MM.1S (cell line): ENCODE data around the gene CALU.

Experiments used
- DNase-seq: peaks from one replicate; pipeline ENCODE4 v3.0.0-alpha.2; 2015
- H2AFZ ChIP-seq: fragments of 300-600 bp; sonication (generic); 2 replicates; pipeline ENCODE4 v1.6.0; 2016; ENCODE audit warnings: antibody characterized with exemption, low read length
- H3F3A ChIP-seq: fragments of 300-600 bp; sonication (generic); 2 replicates; pipeline ENCODE4 v1.6.1; 2016; ENCODE audit warnings: mild to moderate bottlenecking, antibody characterized with exemption, low read length, moderate library complexity, mixed read lengths; ENCODE audit not compliant: insufficient read depth
- H3K27ac ChIP-seq: fragments of 300-600 bp; sonication (generic); 2 replicates; pipeline ENCODE4 v1.5.1; 2016; ENCODE audit warnings: mild to moderate bottlenecking, low read length
- H3K27me3 ChIP-seq: fragments of 300-600 bp; sonication (generic); replicated peaks from 2 replicates; pipeline ENCODE4 v1.6.0; 2016; ENCODE audit warnings: low read length; ENCODE audit not compliant: insufficient read depth
- H3K36me3 ChIP-seq: fragments of 300-600 bp; sonication (generic); replicated peaks from 2 replicates; pipeline ENCODE4 v1.6.1; 2016; ENCODE audit warnings: mild to moderate bottlenecking, low read length, mixed read lengths; ENCODE audit not compliant: insufficient read depth
- H3K4me1 ChIP-seq: fragments of 300-600 bp; sonication (generic); 2 replicates; pipeline ENCODE4 v1.6.1; 2016; ENCODE audit warnings: low read length, mixed read lengths
- H3K4me2 ChIP-seq: fragments of 300-600 bp; sonication (generic); 2 replicates; pipeline ENCODE4 v1.6.0; 2016; ENCODE audit warnings: low read depth, low read length
- H3K4me3 ChIP-seq: fragments of 300-600 bp; sonication (generic); 2 replicates; pipeline ENCODE4 v1.5.1; 2016; ENCODE audit warnings: low read length, mixed read lengths
- H3K79me2 ChIP-seq: fragments of 300-600 bp; sonication (generic); 2 replicates; pipeline ENCODE4 v1.6.1; 2016; ENCODE audit warnings: mixed run types, low read length, mixed read lengths
- H3K9ac ChIP-seq: fragments of 300-600 bp; sonication (generic); 2 replicates; pipeline ENCODE4 v1.6.1; 2016; ENCODE audit warnings: low read length, mixed read lengths
- H3K9me2 ChIP-seq: fragments of 300-600 bp; sonication (generic); replicated peaks from 2 replicates; pipeline ENCODE4 v1.6.1; 2016; ENCODE audit warnings: mild to moderate bottlenecking, low read length, mixed read lengths; ENCODE audit not compliant: insufficient read depth
- H3K9me3 ChIP-seq: fragments of 300-600 bp; sonication (generic); replicated peaks from 2 replicates; pipeline ENCODE4 v1.6.1; 2016; ENCODE audit warnings: mild to moderate bottlenecking, low read length, mixed read lengths; ENCODE audit not compliant: insufficient read depth
- H4K20me1 ChIP-seq: fragments of 300-600 bp; sonication (generic); 2 replicates; pipeline ENCODE4 v1.6.1; 2016; ENCODE audit warnings: mild to moderate bottlenecking, low read length, moderate library complexity, mixed read lengths; ENCODE audit not compliant: insufficient read depth
- CTCF ChIP-seq: fragments of 300-600 bp; sonication (generic); IDR thresholded peaks from 2 replicates; pipeline ENCODE4 v1.5.1; 2016; ENCODE audit warnings: antibody characterized with exemption, low read length, mixed read lengths
- EZH2 ChIP-seq: fragments of 300-600 bp; sonication (generic); optimal IDR thresholded peaks from 2 replicates; pipeline ENCODE3; 2017; ENCODE audit warnings: low read depth, mild to moderate bottlenecking, antibody characterized with exemption, low read length, mixed read lengths
- EZH2phosphoT487 ChIP-seq: fragments of 300-600 bp; sonication (generic); IDR thresholded peaks from 2 replicates; pipeline ENCODE4 v1.6.1; 2018; ENCODE audit warnings: antibody characterized with exemption, low read length

Gene CALU

GRCh38 chr7:128794436-128794835 is 55.3 kb downstream of the CALU start:
- H3K9ac ChIP-seq: no peak overlapping the region
- peaks cover 13% of the 10 kb centered on the region for H3K27me3 ChIP-seq
- H3K36me3 ChIP-seq: no peaks in the 10 kb centered on the region
- no peak for DNase-seq
- no peak overlapping the region for H3K27ac ChIP-seq
- TF ChIP-seq EZH2: no peak
- no peak for TF ChIP-seq CTCF
- TF ChIP-seq EZH2phosphoT487: no peak
- no peaks in the 10 kb centered on the region for H3K4me1 ChIP-seq
- no peaks in the 10 kb centered on the region for H4K20me1 ChIP-seq
- no peaks in the 10 kb centered on the region for H3K9me3 ChIP-seq
- no peak overlapping the region for H3K4me2 ChIP-seq
- no peak overlapping the region for H2AFZ ChIP-seq
- no peak overlapping the region for H3K4me3 ChIP-seq
- H3K79me2 ChIP-seq: no peaks in the 10 kb centered on the region
- H3K9me2 ChIP-seq: no peaks in the 10 kb centered on the region
- H3F3A ChIP-seq: no peaks in the 10 kb centered on the region

DNA sequence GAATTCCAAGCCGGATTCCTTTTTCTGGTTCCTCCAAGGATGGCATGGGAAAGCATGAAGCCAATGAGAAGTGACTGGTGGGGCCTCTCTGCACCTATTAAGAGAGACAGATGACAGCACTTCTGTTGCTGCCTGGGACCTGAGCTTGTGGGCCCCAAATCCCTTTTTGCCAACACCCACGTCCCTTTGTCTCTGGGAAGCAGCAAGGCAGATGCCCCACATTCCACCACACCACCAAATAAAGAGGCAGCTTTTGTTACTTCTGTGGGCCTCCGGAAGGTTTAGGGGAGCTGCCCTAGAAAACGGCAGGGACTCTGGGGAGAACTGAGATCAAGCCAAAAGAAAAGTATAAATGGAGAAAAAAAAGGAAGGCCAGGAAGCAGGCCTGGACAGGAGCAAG is 56.0 kb downstream of the CALU start:
- no peaks in the 10 kb centered on the region for H4K20me1 ChIP-seq
- no peaks in the 10 kb centered on the region for H3K36me3 ChIP-seq
- TF ChIP-seq CTCF (no peak), EZH2phosphoT487 (no peak), EZH2 (no peak)
- no peak overlapping the region for H3K27ac ChIP-seq
- no peak overlapping the region for H3K4me3 ChIP-seq
- H3K9ac ChIP-seq: no peak overlapping the region
- H3K79me2 ChIP-seq: no peaks in the 10 kb centered on the region
- no peak overlapping the region for H3K4me2 ChIP-seq
- H3K27me3 ChIP-seq: peaks cover 6% of the 10 kb centered on the region
- no peak overlapping the region for H2AFZ ChIP-seq
- no peaks in the 10 kb centered on the region for H3K9me2 ChIP-seq
- H3F3A ChIP-seq: no peaks in the 10 kb centered on the region
- DNase-seq: no peak
- no peaks in the 10 kb centered on the region for H3K4me1 ChIP-seq
- no peaks in the 10 kb centered on the region for H3K9me3 ChIP-seq

DNA sequence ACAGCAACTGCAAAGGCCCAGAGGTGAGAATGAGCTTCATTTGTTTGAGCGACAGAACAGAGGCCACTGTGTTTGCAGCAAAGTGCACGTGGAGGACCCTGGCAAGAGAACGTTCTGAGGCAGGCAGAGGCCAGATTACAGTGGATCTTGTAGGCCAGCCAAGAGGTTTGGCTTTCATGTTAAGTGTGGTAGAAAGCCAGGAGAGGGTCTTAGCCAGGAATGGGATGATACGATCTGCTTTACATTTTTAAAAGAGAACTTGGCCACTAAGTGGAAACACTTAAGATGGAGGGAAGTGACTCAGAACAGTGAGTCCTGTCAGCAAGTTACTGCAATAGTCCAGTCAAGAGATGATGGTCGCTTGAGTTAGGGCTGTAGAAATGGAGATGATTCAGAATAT is 57.2 kb downstream of the CALU start:
- no peaks in the 10 kb centered on the region for H3F3A ChIP-seq
- no peak overlapping the region for H3K4me3 ChIP-seq
- no peak for DNase-seq
- no peaks in the 10 kb centered on the region for H4K20me1 ChIP-seq
- H3K79me2 ChIP-seq: no peaks in the 10 kb centered on the region
- no peaks in the 10 kb centered on the region for H3K4me1 ChIP-seq
- no peaks in the 10 kb centered on the region for H3K9me2 ChIP-seq
- H3K36me3 ChIP-seq: no peaks in the 10 kb centered on the region
- no peaks in the 10 kb centered on the region for H3K27me3 ChIP-seq
- H3K4me2 ChIP-seq: no peak overlapping the region
- no peak overlapping the region for H2AFZ ChIP-seq
- TF ChIP-seq EZH2 (no peak), EZH2phosphoT487 (no peak), CTCF (no peak)
- no peak overlapping the region for H3K27ac ChIP-seq
- no peaks in the 10 kb centered on the region for H3K9me3 ChIP-seq
- H3K9ac ChIP-seq: no peak overlapping the region
